ENCODE results near the gene MYEF2.

Gene MYEF2

DNA sequence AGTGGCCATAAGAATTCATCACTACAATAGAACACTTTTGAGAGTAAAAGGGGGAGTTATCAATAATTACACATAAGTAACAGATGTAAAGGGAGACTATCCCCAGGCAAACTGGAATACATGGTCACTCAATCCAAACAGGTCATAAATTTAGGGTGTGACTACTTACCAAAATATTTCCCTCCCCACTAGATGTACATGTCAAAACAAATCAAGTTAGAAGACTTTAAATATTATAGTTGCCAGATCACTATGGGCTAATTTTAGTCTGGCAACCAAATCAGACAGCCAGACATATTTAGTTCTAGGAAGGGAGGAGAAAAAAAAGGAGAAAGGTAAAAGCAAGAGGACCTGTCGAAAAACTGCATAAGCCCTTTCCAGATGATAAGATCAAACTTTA is 34.2 kb downstream of the MYEF2 start:
- peaks cover 5% of the 10 kb centered on the region for H3K36me3 ChIP-seq
- DNase-seq, result no peak

GRCh38 chr15:48132874-48133273 is 45.2 kb downstream of the MYEF2 start:
- Histone ChIP-seq H3K9me3 (no peaks in the 10 kb centered on the region), H3K4me3 (ENCODE audit: low read depth, low read length) (no peak overlapping the region), H3K4me1 (no peaks in the 10 kb centered on the region), H3K36me3 (no peaks in the 10 kb centered on the region), H3K27me3 (no peaks in the 10 kb centered on the region)
- TF ChIP-seq CTCF (IDR thresholded peaks at IDR 0.05; ENCODE audit: low read depth, low read length), result no peak
- DNase-seq, result no peak

More for the DNA sequence above, 34.2 kb downstream of the MYEF2 start:
- H3K27me3 ChIP-seq, result no peaks in the 10 kb centered on the region
- H3K4me1 ChIP-seq, result peaks cover 4% of the 10 kb centered on the region; the same call in 1 of the 2 replicates
- no peak overlapping the region for H3K4me3 ChIP-seq (ENCODE audit: low read depth, low read length)
- H3K9me3 ChIP-seq, result no peaks in the 10 kb centered on the region
- no peak for TF ChIP-seq CTCF (IDR thresholded peaks at IDR 0.05; ENCODE audit: low read depth, low read length)

DNA sequence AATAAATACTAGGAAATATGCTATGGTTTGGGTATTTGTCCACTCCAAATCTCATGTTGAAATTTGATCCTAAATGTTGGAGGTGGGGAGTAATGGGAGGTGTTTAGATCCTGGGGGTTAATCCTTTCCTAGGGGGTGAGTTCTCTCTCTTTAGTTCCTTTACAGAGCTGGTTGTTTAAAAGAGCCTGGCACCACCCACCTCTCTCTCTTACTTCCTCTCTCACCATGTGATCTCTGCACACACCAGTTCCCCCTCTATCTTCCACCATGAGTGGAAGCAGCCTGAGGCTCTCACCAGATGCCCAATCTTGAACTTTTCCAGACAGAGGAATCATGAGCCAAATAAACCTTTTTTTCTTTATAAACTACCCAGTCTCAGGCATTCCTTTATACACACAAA is 46.8 kb downstream of the MYEF2 start:
- Histone ChIP-seq H3K4me3 (ENCODE audit: low read depth, low read length) (no peak overlapping the region), H3K27me3 (no peaks in the 10 kb centered on the region), H3K4me1 (no peaks in the 10 kb centered on the region), H3K9me3 (no peaks in the 10 kb centered on the region), H3K36me3 (no peaks in the 10 kb centered on the region)
- DNase-seq, result no peak
- TF ChIP-seq CTCF (IDR thresholded peaks at IDR 0.05; ENCODE audit: low read depth, low read length), result no peak

GRCh38 chr15:48126667-48127355 is 51.3 kb downstream of the MYEF2 start:
- no peaks in the 10 kb centered on the region for H3K9me3 ChIP-seq
- H3K4me1 ChIP-seq, result no peaks in the 10 kb centered on the region
- no peak for TF ChIP-seq CTCF (IDR thresholded peaks at IDR 0.05; ENCODE audit: low read depth, low read length)
- no peaks in the 10 kb centered on the region; the same call in 1 of the 2 replicates for H3K27me3 ChIP-seq
- H3K36me3 ChIP-seq, result no peaks in the 10 kb centered on the region
- no peak overlapping the region for H3K4me3 ChIP-seq (ENCODE audit: low read depth, low read length)
- DNase-seq, result no peak

- no peak for TF ChIP-seq CTCF (IDR thresholded peaks at IDR 0.05; ENCODE audit: low read depth, low read length)
- no peak for DNase-seq
- Histone ChIP-seq H3K36me3 (no peaks in the 10 kb centered on the region), H3K4me1 (no peaks in the 10 kb centered on the region), H3K27me3 (no peaks in the 10 kb centered on the region; the same call in 1 of the 2 replicates), H3K4me3 (ENCODE audit: low read depth, low read length) (no peak overlapping the region), H3K9me3 (no peaks in the 10 kb centered on the region)
Measured at GRCh38 chr15:48121849-48122248, 56.2 kb downstream of the MYEF2 start.

GRCh38 chr15:48120745-48121144 is 57.4 kb downstream of the MYEF2 start, which contains the start of gene SLC24A5:
TSS of gene SLC24A5 (plus strand) at chr15:48120990. CDS start at chr15:48121045, 55 bp downstream.
- no peak within 1 kb of the TSS for H3K4me3 ChIP-seq (ENCODE audit: low read depth, low read length)
- TF ChIP-seq CTCF (IDR thresholded peaks at IDR 0.05; ENCODE audit: low read depth, low read length), result no peak
- no peaks in the 10 kb centered on the region; the same call in 1 of the 2 replicates for H3K27me3 ChIP-seq
- no peaks in the 10 kb centered on the region for H3K9me3 ChIP-seq
- H3K36me3 ChIP-seq, result no peaks in the 10 kb centered on the region
- no peak for DNase-seq
- no peaks in the 10 kb centered on the region for H3K4me1 ChIP-seq

Data from BE2C (cell line).